ENCODE results near the gene RNGTT.
"Not testable (repeated sequence)": the region's sequence is repeated elsewhere in the genome, so short reads cannot be mapped to it uniquely, and the experiment has no call there.

Gene RNGTT

DNA sequence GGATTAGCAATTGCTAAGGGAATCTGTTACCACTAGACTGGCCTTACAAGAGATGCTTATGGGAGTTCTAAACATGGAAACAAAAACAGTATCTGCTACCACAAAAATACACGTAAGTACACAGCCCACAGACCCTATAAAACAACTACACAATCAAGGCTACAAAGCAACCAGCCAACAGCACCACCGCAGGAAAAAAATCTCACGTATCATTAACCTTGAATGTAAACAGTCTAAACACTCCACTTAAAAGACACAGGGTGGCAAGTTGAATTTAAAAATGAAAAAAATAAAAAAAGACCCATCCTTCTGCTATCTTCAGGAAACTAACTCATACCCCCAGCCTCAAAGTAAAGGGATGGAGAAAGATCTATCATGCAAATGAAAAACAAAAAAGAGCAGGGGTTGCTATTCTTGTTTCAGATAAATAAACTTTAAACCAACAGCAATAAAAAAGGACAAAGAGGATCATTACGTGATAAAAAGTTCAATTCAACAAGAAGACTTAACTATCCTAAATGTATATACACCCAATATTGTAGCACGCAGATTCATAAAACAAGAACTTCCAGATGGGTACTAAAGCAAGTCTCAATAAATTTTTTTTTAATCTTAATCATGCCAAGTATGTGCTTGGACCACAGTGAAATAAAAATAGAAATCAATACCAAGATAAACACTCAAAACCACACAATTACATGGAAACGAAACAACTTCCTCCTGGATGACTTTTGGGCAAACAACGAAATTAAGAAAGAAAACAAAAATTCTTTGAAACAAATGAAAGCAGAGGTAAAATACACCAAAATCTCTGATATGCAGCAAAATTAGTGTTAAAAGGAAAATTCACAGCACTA, 52.3 kb downstream of the RNGTT start:
- Mint-ChIP-seq H3K36me3 (ENCODE audit: low read depth) (peaks cover 21% of the 10 kb centered on the region), H3K9me3 (peaks cover 2% of the 10 kb centered on the region), H3K4me1 (peaks cover 21% of the 10 kb centered on the region), H3K4me3 (no peak overlapping the region), H3K27me3 (ENCODE audit: low read depth) (no peaks in the 10 kb centered on the region), H3K27ac (no peak overlapping the region)
- TF ChIP-seq CTCF (IDR thresholded peaks at IDR 0.05; ENCODE audit: unreplicated experiment in 3 of 3): no peak

DNA sequence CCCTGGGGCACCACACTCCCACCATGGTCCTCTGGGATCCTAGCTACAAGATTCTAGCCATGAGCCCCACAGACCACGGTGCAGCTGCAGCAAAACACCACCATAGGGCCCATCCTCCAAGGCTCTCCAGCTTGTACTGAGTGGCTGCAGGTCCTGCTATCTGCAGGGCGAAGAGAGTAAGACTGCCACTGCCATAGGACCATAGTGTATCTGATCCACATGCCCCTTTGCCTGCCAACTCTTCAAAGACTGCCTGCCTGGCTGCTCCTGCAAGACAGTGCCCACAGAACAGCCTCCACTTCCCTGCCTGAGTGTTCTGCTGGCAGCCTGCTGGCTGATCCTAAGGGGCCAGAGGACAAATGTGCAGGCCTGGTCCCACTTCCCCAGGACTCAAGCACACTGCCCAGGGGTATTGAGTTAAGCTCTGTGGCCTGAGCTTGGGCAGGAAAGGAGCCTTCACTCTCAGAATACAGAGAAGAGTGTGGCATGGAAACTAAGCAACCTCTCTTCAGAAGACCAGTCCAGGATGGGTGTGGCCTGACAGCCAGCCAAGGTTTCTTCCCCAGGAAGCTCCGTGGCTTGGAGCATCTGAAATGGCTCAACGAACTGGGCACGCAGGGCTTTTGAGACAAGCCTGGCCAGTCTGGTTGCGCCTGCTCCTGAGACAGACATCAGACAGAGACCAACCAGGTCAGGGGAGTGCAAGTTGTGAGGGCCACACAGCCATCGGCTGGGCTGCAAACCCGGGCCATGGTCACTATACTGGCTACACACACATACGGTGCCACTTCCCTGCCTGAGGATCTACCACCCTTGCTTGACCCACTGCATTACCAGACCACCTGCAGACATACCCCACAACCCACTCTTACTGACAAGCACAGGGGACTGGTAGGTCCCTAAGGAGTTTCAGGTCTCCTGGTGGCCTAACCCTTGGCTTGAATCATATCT, 54.5 kb downstream of the RNGTT start:
- Mint-ChIP-seq H3K27ac (no peak overlapping the region), H3K36me3 (ENCODE audit: low read depth) (peaks cover 26% of the 10 kb centered on the region), H3K4me1 (peaks cover 21% of the 10 kb centered on the region), H3K9me3 (no peaks in the 10 kb centered on the region), H3K4me3 (no peak overlapping the region), H3K27me3 (ENCODE audit: low read depth) (no peaks in the 10 kb centered on the region)
- TF ChIP-seq CTCF (IDR thresholded peaks at IDR 0.05; ENCODE audit: unreplicated experiment in 3 of 3): no peak

DNA sequence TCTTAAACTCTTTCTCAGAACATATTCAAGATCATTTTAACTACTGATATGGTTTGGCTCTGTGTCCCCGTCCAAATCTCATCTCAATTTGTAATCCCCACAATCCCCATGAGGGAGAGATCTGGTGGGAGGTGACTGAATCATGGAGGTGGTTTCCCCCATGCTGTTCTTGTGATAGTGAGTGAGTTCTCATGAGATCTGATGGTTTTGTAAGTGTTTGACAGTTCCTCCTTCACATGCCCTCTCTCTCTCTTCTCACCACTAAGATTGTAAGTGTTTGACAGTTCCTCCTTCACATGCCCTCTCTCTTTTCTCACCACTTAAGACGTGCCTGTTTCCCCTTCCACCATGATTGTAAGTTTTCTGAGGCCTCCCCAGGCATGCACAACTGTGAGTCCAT, 56.3 kb downstream of the RNGTT start:
- not testable (repeated sequence) for H3K9me3 Mint-ChIP-seq; H3K27ac Mint-ChIP-seq; H3K27me3 Mint-ChIP-seq (ENCODE audit: low read depth); H3K4me3 Mint-ChIP-seq
- H3K36me3 Mint-ChIP-seq (ENCODE audit: low read depth): peaks cover 31% of the 10 kb centered on the region
- H3K4me1 Mint-ChIP-seq: peaks cover 21% of the 10 kb centered on the region

GRCh38 chr6:88899569-88900316, 63.7 kb downstream of the RNGTT start:
- H3K4me1 Mint-ChIP-seq: no peaks in the 10 kb centered on the region

DNA sequence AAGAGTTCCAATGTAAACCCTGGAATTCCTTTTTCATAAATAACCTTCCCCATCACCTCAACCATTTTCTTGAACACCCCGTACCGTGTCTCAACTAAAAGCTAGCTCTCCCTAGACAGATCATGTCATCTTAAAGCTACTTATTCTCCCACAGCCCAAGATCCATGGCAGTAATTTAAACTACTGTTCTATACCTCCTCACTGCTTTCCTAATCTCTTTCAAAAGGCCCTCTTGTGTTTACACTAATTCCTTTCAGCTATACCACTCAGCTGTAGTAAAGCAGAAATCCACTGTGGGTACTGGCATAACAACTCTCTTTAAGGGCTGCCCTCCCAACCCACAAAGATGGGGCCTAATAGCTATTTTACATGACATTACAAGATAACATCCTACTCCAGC, 67.5 kb downstream of the RNGTT start:
- Mint-ChIP-seq H3K27me3 (ENCODE audit: low read depth) (no peaks in the 10 kb centered on the region), H3K27ac (no peak overlapping the region), H3K4me1 (no peaks in the 10 kb centered on the region), H3K36me3 (ENCODE audit: low read depth) (peaks cover 8% of the 10 kb centered on the region), H3K9me3 (no peaks in the 10 kb centered on the region), H3K4me3 (no peak overlapping the region)
- TF ChIP-seq CTCF (IDR thresholded peaks at IDR 0.05; ENCODE audit: unreplicated experiment in 3 of 3): no peak

More at GRCh38 chr6:88899569-88900316, 63.7 kb downstream of the RNGTT start:
- no peak for TF ChIP-seq CTCF (IDR thresholded peaks at IDR 0.05; ENCODE audit: unreplicated experiment in 3 of 3)
- H3K9me3 Mint-ChIP-seq: no peaks in the 10 kb centered on the region
- no peak overlapping the region for H3K4me3 Mint-ChIP-seq
- H3K27me3 Mint-ChIP-seq (ENCODE audit: low read depth): no peaks in the 10 kb centered on the region
- H3K27ac Mint-ChIP-seq: no peak overlapping the region
- H3K36me3 Mint-ChIP-seq (ENCODE audit: low read depth): peaks cover 24% of the 10 kb centered on the region

Data from nephron (organoid).